NCI-H2196 (cell line): ENCODE measurements around the gene DSN1.

Source experiments
- DNase-seq: peaks from one replicate; lab custom pipeline; 2025; ENCODE audit not compliant: unreplicated experiment; lab: John Stamatoyannopoulos, UW

The DSN1 gene

GRCh38 chr20:36796117-36796516 is 22.6 kb upstream of the DSN1 start:
- no peak for DNase-seq

GRCh38 chr20:36795691-36796090 is 22.1 kb upstream of the DSN1 start:
- DNase-seq = no peak

- no peak for DNase-seq
These were observed 20.5 kb upstream of the DSN1 start for GRCh38 chr20:36794116-36794474.

GRCh38 chr20:36793294-36794115 is 19.9 kb upstream of the DSN1 start:
- no peak for DNase-seq

GRCh38 chr20:36792422-36792821 is 18.9 kb upstream of the DSN1 start:
- DNase-seq = peak; percentile 71

GRCh38 chr20:36791862-36792261 is 18.3 kb upstream of the DSN1 start:
- DNase-seq = no peak

GRCh38 chr20:36786663-36787062 is 13.1 kb upstream of the DSN1 start:
- DNase-seq = no peak

GRCh38 chr20:36786246-36786645 is 12.7 kb upstream of the DSN1 start:
- no peak for DNase-seq

- no peak for DNase-seq
These were observed 11.7 kb upstream of the DSN1 start for GRCh38 chr20:36785308-36785707.

- DNase-seq = no peak
These were observed 11.3 kb upstream of the DSN1 start for GRCh38 chr20:36784900-36785299.

GRCh38 chr20:36784116-36784515 is 10.6 kb upstream of the DSN1 start:
- DNase-seq = no peak

- no peak for DNase-seq
These were observed 6.1 kb upstream of the DSN1 start for GRCh38 chr20:36779656-36780025.

- DNase-seq = no peak
These were observed 5.5 kb upstream of the DSN1 start for GRCh38 chr20:36778831-36779655.

- DNase-seq = no peak
These were observed 4.0 kb upstream of the DSN1 start for GRCh38 chr20:36777576-36777975.

GRCh38 chr20:36777167-36777566 is 3.6 kb upstream of the DSN1 start:
- DNase-seq = no peak

- DNase-seq = no peak
These were observed 2.3 kb upstream of the DSN1 start for GRCh38 chr20:36775826-36776225.

- no peak for DNase-seq
These were observed 1.6 kb upstream of the DSN1 start for GRCh38 chr20:36775196-36775595.

GRCh38 chr20:36773107-36773596 is 411 bp downstream of the DSN1 start:
- DNase-seq = no peak

GRCh38 chr20:36770680-36771079 is 2.9 kb downstream of the DSN1 start:
- DNase-seq = no peak

GRCh38 chr20:36768768-36769430 is 4.7 kb downstream of the DSN1 start:
- no peak for DNase-seq

- no peak for DNase-seq
These were observed 12.4 kb downstream of the DSN1 start for GRCh38 chr20:36761125-36761524.

- no peak for DNase-seq
These were observed 12.9 kb downstream of the DSN1 start for GRCh38 chr20:36760647-36761046.
